Astrocyte of the spinal cord (primary cell): ENCODE results near the gene NCOA7.

ENCODE experiments used
- DNase-seq: peaks from one replicate; pipeline ENCODE4 v3.0.0; 2011; ENCODE audit warnings: low read depth, low spot score
- H3K4me3 ChIP-seq: 2 replicates; pipeline ENCODE4 v1.5.1; 2011; ENCODE audit warnings: low read depth, mild to moderate bottlenecking, low read length, moderate library complexity
- CTCF ChIP-seq: IDR thresholded peaks from 2 replicates; pipeline ENCODE4 v1.5.1; 2012; ENCODE audit warnings: low read depth, mild to moderate bottlenecking, low read length, inconsistent platforms
- in situ Hi-C: cut with HindIII; loops from 2 replicates; pipeline ENCODE4 v1.10.0; 2017; ENCODE audit warnings: low sequenced_read_pairs

Gene NCOA7

GRCh38 chr6:125790358-125791150 lies at the start of gene NCOA7:
NCOA7 (plus strand) TSS chr6:125790960; CDS start chr6:125815355, 24,395 bp downstream.
- in situ Hi-C loops, result no loop called here

GRCh38 chr6:125741336-125741735 lies 49.4 kb upstream of the NCOA7 start:
- H3K4me3 ChIP-seq, result no peak overlapping the region
- no peak for TF ChIP-seq CTCF
- in situ Hi-C loops, result no loop called here

More at GRCh38 chr6:125790358-125791150, at the start of gene NCOA7:
- peak within 1 kb of the TSS; percentile 67 for H3K4me3 ChIP-seq
- no peak for TF ChIP-seq CTCF
- DNase-seq, result peak; percentile 70

GRCh38 chr6:125742024-125742423 lies 48.7 kb upstream of the NCOA7 start:
- H3K4me3 ChIP-seq, result no peak overlapping the region
- no peak for DNase-seq
- TF ChIP-seq CTCF, result no peak
- in situ Hi-C loops, result no loop called here

More at GRCh38 chr6:125741336-125741735, 49.4 kb upstream of the NCOA7 start:
- no peak for DNase-seq

- no peak overlapping the region for H3K4me3 ChIP-seq
- in situ Hi-C loops, result no loop called here
- no peak for TF ChIP-seq CTCF
- no peak for DNase-seq
Observed at GRCh38 chr6:125742464-125743120, 48.2 kb upstream of the NCOA7 start.

GRCh38 chr6:125743604-125744003 lies 47.2 kb upstream of the NCOA7 start:
- TF ChIP-seq CTCF, result no peak
- no peak overlapping the region for H3K4me3 ChIP-seq
- DNase-seq, result no peak
- in situ Hi-C loops, result no loop called here

GRCh38 chr6:125745281-125746018 lies 45.3 kb upstream of the NCOA7 start:
- no peak overlapping the region for H3K4me3 ChIP-seq
- no peak for DNase-seq
- TF ChIP-seq CTCF, result no peak
- in situ Hi-C loops, result no loop called here
